ENCODE measurements around the gene HLA-C.
"Not testable (repeated sequence)": the region's sequence is repeated elsewhere in the genome, so short reads cannot be mapped to it uniquely, and the experiment has no call there.

HLA-C gene

DNA sequence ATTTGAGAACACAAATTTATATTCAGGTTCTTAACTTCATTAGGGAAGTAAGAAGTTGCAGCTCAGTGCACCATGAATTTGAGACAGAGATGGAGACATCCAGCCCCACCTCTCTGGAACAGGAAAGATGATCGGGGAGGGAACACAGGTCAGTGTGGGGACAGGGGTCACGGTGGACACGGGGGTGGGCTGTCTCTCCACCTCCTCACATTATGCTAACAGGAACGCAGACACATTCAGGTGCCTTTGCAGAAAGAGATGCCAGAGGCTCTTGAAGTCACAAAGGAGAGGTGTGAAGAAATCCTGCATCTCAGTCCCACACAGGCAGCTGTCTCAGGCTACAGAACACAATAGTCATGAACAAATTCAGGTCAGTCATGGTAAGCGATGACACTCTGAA is 3.1 kb downstream of the HLA-C start:
- DNase-seq, result no peak

DNA sequence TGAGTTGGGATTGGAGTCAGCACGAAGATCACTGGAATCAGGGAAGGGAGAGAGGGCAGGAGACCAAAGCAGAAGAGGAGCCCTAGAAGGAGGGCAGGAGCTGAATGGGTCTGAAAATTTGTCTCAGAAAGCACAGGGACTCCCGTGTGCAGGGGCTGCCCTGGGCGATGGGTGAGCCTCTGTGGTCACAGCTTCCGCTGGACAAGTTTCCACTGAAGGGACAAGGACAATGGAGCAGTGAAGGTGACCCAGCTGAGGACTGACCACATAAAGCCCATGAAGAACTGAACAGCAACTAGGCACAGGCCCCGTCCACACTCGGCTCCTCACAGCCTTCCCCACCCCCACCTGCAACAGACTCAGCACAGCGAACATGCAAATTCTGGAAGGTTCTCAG is 3.5 kb downstream of the HLA-C start:
- no peak for DNase-seq

DNA sequence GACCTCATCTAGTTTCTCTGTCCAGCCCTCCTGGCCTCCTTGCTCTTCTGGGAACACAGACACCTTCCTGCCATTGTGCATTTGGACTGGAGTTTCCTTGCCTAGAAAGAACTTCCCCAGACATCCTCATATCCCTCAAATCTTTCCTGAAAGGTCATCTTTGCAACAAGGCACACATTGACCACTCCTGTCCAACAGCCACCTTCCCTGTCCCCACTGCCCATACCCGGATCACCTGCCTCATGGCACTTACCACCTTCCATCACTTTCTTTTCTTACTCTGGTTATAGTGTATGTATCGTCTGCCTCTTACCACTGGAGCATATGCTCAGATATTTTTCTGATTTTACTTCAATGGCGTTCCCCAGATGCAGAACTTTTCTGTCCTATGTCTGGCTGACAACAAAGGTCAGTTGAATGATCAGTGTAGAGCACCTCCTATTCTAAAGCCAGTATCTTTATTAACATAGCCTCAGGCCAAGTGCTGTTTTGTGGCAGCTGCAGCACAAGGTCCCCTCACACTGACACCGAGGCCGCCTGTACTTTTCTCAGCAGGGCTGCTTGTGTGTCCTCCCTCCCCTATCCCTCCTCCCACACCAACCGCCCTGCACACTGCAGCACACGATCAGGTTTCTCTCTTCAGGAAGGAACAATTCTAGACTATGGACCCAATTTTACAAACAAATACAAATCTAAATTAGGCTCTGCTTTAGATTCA is 4.1 kb downstream of the HLA-C start:
- DNase-seq, result no peak

DNA sequence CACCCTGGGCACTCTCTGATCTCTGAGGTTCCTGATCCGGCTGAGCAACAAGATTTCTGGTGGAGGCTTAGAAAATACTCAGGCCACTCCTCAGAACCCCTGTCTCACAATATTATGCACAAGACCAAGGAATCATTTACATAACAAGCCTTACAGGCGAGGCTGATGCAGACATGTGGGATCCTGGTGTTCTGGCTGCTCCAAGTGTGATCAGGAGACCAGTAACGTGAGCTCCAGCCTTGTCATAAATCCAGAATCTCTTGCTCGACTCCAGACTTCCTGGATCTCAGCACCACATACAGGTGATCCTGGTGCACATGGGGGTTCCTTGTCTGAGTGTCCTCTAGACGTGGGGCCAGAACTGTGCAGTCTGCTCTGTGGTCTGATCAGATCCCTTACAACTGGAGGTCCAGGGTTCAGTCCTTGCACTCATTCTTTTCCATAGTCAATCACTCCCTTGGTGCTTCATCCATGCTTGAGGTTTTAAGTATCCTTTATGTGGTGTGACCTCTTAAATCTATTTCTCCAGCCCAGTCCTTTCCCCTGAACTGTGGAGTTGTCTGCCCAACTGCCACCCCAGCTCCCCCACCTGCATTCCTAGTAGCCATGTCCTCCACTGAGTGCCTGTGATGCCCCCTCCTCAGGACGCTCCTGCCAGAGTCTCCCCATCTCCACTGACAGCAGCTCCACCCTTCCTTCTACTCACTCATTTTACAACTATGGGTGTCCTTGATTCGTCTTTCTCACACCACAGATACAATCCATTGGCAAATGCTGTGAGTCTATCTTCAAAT is 5.1 kb downstream of the HLA-C start:
- no peak for DNase-seq

DNA sequence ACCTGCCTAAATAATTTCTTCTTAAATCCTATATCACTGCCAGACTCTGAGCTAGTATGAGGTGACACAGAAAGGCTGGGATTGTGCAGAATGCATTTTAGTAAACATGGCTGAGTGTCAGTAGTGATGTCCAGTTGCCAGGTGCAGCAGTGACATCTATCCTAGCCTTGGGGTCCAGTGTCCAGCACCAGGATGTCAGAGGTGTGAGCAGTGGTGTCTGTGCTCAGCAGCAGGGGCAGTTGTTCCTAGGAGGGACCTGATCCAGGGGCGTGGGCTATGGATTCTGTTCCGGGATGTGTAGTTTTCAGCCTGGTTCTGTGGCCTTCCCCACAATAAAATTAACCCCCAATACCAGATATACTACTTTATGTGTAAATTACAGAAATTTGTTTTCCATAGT is 6.0 kb downstream of the HLA-C start:
- DNase-seq, result no peak

DNA sequence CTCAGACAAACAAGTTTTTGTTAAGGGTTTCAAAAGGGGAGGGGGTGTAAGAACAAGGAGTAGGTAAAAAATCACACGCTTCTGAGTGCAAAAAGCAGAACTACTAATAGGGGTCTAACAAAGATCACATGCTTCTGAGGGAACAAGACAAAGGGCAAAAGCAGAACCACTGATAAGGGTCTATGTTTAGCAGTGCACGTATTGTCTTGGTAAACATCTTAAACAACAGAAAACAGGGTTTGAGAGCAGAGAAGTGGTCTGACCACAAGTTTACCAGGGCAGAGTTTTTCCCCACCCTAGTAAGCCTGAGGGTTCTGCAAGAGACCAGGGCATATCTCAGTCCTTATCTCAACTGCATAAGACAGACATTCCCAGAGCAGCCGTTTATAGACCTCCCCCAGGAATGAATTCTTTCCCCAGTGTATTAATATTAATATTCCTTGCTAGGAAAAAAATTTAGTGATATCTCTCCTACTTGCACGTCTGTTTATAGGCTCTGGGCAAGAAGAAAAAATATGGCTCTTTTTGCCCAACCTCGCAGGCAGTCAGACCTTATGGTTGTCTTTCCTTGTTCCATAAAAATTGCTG is 8.5 kb downstream of the HLA-C start:
- DNase-seq, result not testable (repeated sequence)

DNA sequence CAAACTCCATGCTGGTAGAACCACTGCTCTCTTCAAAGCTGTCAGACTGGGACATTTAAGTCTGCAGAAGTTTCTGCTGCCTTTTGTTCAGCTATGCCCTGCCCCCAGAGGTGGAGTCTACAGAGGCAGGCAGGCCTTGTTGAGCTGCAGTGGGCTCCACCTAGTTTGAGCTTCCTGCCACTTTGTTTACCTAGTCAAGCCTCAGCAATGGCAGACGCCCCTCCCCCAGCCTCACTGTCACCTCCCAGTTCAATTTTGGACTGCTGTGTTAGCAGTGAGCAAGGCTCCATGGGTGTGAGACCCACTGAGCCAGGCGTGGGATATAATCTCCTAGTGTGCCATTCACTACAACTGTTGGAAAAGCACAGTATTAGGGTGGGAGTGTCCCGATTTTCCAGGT is 11.9 kb downstream of the HLA-C start:
- DNase-seq, result not testable (repeated sequence)

DNA sequence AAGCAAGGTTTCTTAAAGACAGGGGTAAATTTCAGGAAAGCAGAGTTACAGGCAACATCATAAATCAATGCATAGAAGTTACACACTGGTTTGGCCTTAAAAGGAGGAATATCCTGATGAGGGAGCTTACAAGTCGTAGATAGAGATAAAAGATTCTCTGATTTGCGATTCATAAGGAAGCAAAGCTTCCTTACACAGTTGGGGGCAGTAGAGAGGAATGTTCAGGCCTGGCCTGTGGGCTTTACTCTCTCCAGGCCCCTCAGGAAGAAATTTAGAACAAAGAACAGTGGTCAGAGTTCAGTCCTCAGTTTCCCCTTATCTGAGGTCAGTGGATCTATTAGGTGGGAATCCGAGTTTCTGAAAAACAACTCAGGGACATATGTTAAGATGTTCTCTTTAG is 19.3 kb downstream of the HLA-C start:
- DNase-seq, result no peak

DNA sequence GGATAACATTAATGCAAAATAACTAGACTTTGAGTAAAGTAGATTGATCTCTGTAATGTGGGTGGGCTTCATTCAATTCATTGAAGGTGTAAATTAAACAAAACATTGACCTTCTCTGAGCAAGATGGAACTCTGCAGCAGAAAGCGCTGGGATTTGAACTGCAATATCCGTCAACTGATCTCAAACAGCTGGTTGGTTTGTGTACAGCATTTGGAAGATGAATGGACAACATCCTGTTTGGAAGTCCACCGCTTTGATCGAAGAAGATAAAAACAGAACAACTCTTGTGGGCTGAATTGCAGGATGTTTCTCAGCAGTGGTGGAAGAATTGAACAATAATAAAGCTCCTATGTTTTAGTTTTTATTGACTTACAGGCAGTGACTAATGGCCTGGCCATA is 20.6 kb downstream of the HLA-C start:
- no peak for DNase-seq

DNA sequence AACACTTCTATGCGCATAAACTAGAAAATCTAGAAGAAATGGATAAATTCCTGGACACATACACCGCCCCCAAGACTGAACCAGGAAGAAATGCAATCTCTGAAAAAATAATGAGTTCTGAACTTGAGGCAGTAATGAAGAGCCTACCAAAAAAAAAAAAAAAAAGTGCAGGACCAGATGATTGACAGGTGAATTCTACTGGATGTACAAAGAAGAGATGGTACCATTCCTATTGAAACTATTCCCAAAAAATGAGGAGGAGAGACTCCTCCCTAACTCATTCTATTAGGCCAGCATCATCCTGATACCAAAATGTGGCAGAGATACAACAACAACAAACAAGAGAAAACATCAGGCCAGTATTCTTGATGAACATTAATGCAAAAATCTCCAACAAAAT is 22.7 kb downstream of the HLA-C start:
- DNase-seq, result no peak

DNA sequence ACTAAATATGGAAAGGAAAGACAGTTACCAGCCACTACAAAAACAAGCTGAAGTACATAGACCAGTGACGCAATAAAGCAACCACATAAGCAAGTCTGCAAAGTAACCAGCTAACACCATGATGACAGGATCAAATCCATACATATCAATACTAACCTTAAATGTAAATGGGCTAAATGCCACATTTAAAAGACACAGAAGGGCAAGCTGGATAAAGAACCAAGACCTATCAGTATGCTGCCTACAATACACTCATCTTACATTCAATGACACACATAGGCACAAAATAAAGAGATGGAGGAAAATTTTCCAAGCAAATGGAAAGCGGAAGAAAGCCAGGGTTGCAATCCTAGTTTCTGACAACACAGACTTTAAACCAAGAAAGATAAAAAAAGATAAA is 24.1 kb downstream of the HLA-C start:
- no peak for DNase-seq

DNA sequence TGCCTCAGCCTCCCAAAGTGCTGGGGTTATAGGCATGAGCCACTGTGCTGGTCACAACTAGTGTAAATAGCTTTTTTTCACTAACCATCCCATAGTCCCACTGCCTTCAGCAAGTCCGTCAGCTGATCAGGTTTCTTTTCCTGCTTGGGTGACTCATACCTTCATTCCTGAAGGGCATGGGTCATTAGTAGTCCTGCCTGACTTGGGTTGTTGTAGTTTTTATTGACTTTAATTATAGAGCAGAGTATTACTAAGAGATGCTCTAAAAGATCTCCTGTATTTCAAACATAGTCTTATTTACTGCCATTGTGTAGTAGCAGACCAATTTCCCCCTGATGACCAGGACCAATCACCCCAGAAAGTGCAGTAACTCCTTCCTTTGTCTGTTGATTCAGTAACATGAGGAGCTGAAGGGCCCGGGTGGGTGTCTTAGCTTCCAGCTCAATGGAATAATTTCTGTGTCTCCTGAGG is 25.8 kb downstream of the HLA-C start:
- DNase-seq, result no peak

DNA sequence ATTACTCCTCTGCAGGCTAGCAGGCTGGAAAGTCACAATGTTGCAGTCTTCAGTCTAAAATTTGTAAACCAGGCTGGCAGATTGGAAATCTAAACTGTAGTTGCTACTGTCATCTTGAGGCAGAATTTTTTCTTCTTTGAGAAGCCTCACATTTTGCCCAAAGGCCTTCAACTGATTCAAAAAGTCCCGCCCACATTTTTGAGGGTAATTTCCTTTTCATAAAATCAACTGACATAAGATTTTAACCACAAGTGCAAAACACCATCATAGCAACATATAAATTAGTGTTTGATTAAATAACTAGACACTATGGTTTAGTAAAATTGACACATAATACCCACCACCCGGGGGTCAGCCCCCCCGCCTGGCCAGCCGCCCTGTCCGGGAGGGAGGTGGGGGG is 28.4 kb downstream of the HLA-C start:
- no peak for DNase-seq

DNA sequence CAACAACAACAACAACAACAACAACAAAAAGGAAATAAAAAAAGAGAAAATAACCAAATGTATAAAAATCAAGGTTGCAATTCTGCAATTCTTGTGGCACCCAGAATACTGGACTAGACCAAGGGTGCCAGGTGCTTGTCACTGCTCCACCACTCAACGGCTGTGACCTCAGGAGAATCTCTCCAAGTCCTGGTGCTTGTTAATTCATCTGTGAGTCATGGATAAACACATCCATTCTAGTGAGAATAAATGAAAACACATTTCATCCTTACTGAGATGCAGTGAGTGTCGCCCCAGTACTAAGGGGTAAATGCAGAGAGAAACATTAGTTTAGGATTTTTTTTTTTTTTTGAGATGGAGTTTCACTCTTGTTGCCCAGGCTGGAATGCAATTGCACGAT is 32.0 kb downstream of the HLA-C start:
- DNase-seq, result no peak

DNA sequence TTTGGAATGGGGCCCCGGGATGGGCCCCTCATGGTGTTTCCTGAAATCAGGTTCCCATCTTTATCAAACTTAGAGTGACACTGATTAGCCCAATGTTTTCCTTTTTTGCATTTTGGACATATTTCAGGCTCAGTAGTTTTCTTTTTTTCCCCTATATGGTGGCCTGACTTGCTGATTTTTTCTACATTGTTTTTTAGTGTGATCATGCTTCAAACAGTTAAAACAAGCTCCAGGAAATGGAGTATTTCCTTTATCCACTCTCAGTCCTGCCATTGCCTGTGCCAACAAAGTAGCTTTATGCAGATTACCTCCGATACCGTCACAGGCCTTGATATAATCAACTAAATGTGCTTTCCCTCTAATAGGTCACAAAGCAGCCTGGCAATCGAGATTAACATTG is 37.8 kb downstream of the HLA-C start:
- DNase-seq, result not testable (repeated sequence)

DNA sequence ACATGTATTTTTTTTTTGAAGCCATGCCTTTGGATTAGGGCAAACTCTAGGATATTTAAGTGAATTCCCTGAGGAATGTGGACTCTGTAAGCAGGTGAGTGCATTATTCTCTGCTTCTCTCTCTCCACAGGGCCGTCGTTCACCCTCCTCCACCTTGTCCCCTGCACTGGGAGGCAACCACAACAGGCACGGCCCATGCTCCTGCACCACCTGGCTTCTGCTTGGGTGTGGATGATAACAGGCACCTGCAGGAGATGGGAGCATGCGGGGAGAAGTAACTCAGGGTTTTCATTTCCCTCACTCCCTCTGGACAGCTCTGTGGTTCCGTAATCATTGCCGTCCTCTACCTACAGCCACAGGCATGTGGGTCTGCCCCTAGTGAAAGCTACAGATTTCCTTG is 43.4 kb downstream of the HLA-C start:
- no peak for DNase-seq

DNA sequence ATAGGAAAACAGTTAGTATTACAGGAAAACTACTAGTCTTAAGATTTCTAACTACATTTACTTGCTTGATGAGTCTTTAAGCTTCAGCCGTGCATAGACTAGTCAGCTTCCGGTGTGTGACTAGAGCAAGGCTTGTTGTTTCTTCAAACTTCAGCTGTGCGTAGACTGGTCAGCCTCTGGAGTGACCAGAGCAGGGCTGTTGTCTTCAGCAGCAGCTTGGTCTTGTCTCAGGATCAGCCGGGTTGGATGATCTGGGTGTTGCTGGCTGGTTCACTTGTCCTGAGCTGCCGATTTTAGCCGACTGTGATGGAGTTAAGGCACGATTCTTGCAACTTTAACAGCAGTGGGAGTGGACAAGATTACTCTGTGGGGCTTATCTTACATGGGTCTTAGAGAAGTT is 44.7 kb downstream of the HLA-C start:
- DNase-seq, result no peak

DNA sequence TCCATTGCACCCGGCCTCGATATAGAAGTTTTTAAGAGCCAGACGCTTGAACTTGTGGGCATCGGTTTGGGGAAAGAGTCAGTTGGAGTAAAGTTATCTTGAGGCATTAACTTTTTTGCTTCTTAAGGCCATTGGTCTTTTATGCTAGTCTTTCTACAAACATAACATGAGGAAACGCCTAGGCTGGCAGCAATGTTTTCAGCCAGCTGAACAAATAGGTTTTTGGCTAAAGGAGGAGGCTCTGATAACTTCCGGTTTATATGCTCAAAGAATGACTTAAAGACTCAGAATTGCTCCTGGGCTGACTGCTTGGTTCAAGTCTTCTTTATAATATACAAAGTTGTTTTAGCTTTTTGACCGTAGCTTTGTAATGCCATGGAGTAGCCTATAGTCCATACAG is 46.2 kb downstream of the HLA-C start:
- DNase-seq, result no peak

DNA sequence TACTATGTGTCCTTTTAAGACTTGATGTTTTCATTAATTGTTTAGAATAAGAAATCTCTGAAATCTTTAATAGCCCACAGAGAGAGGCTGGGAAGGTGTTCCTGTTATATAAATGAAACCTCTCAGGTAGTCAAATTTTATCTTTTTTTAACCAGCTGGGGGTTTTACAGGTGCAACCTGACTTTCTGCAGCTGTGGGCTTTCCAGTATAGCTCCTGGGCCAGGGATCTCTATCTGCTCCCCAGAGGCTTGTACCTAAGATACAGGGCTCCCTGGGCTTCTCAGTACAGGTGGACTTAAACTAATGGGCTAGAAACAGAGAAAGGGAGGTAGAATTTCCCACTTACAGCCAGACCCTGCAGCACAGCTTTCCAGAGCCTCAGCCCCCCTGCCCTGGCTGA is 49.4 kb downstream of the HLA-C start:
- DNase-seq, result no peak

All from NCI-H1092 treated with DMSO at 0.1 percent for 48 hours (cell line).